Lung (tissue), 12 donors: ENCODE data around the gene SLC23A2. TPM values are rescaled to one million over a fixed set of nuclear protein-coding genes. Genes with fewer than 3 reads are reported as not detected.

Experiments used
- ATAC-seq: fragments of 200-7000 bp; cut with Tn5 transposase; one replicate; pipeline ENCODE4 v1.9.1; 2020; ENCODE audit warnings: moderate number of reproducible peaks; ENCODE audit not compliant: insufficient read depth, low FRiP score
- DNase-seq, 3 donors: peaks; one replicate each; pipeline ENCODE4 v3.0.0-alpha.2; 2013 to 2017
- H3K27ac ChIP-seq, 2 donors: one replicate each; pipeline ENCODE4 v1.5.1; 2013; ENCODE audit warnings: mild to moderate bottlenecking in 2 of 2, moderate library complexity in 2 of 2, control low read depth in 1 of 2, inconsistent platforms in 1 of 2, low read depth in 1 of 2, low read length in 1 of 2
- H3K27me3 ChIP-seq, 3 donors: one replicate each; pipeline ENCODE4 v1.5.1; 2013; ENCODE audit warnings: low read length in 2 of 3; ENCODE audit not compliant: control insufficient read depth in 3 of 3, insufficient read depth in 3 of 3
- H3K36me3 ChIP-seq, 4 donors: one replicate each; pipeline ENCODE4 v1.5.1; 2013; ENCODE audit warnings: low read length in 4 of 4, mild to moderate bottlenecking in 1 of 4, moderate library complexity in 1 of 4; ENCODE audit not compliant: control insufficient read depth in 4 of 4, insufficient read depth in 4 of 4
- H3K4me1 ChIP-seq, 5 donors: one replicate each; pipeline ENCODE4 v1.5.1; 2013; ENCODE audit warnings: low read length in 5 of 5, mild to moderate bottlenecking in 2 of 5, moderate library complexity in 1 of 5; ENCODE audit not compliant: control insufficient read depth in 5 of 5, insufficient read depth in 5 of 5
- H3K4me3 ChIP-seq: one replicate; pipeline ENCODE4 v1.5.1; 2013; ENCODE audit warnings: mild to moderate bottlenecking, control low read depth, moderate library complexity
- H3K9ac ChIP-seq, 2 donors: one replicate each; pipeline ENCODE4 v1.5.1; 2013; ENCODE audit warnings: low read length in 2 of 2, control low read depth in 1 of 2; ENCODE audit not compliant: insufficient read depth in 1 of 2
- H3K9me3 ChIP-seq, 4 donors: one replicate each; pipeline ENCODE4 v1.5.1; 2013; ENCODE audit warnings: low read length in 3 of 4, mild to moderate bottlenecking in 1 of 4, moderate library complexity in 1 of 4; ENCODE audit not compliant: control insufficient read depth in 4 of 4, insufficient read depth in 3 of 4
- CTCF ChIP-seq: IDR thresholded peaks from 2 replicates; pipeline ENCODE4 v1.5.1; 2012; ENCODE audit warnings: mild to moderate bottlenecking; ENCODE audit errors: control extremely low read depth, extremely low read depth
- WGBS, 2 donors: extraction: QIAGEN DNeasy Blood & Tissue Kit; methylation state at CpG; one replicate each; pipeline ENCODE4 v1.1.7; 2013; 5-methylcytosine and 5-hydroxymethylcytosine counted together
- polyA plus RNA-seq, 2 donors: library from polyadenylated mRNA; stranded (reverse); fragments of 200-250 nt; gene quantifications; one replicate each; pipeline ENCODE4 v1.2.1, GENCODE V29; 2013
- total RNA-seq, 2 donors: library from RNA; depleted of rRNA in 1 of 2; stranded (reverse); fragments of >200 nt in 1 of 2; gene quantifications; one replicate each; pipeline ENCODE4 v1.2.1, GENCODE V29; 2014 to 2021
- donor health status: control.
- donor health status: control.
- donor health status: Bipolar disorder and iron deficiency.
- donor health status: healthy.
- donor health status: DM: yes; HTN: yes; CAD: no.

The SLC23A2 gene
- total and polyA plus RNA-seq, 4 donors: 6.0 to 23.5 (median 14.3) TPM

GRCh38 chr20:4950437-4950836 is 50.9 kb downstream of the SLC23A2 start:
- DNase-seq (no peak), ATAC-seq (no peak)
- no peak overlapping the region for H3K4me3 ChIP-seq
- peaks cover 0 to 7% (median 3%) of the 10 kb centered on the region in 4 donors for H3K36me3 ChIP-seq
- WGBS, 2 donors: 68 to 92% methylated on average over 3 of the region's 3 CpGs
- no peak for TF ChIP-seq CTCF
- no peaks in the 10 kb centered on the region for H3K9me3 ChIP-seq
- no peak overlapping the region for H3K9ac ChIP-seq
- no peak overlapping the region for H3K27ac ChIP-seq
- no peaks in the 10 kb centered on the region for H3K27me3 ChIP-seq
- H3K4me1 ChIP-seq: peaks cover 0 to 8% (median 0%) of the 10 kb centered on the region in 5 donors

- H3K4me1 ChIP-seq: peaks cover 0 to 11% (median 0%) of the 10 kb centered on the region in 5 donors
- WGBS, 2 donors: 46 to 51% methylated on average over 6 of the region's 6 CpGs
- H3K36me3 ChIP-seq: peaks cover 0 to 7% (median 3%) of the 10 kb centered on the region in 4 donors
- no peaks in the 10 kb centered on the region for H3K27me3 ChIP-seq
- no peaks in the 10 kb centered on the region for H3K9me3 ChIP-seq
- DNase-seq (peak; percentile 15 to 69 (median 55)), ATAC-seq (peak; percentile 75)
- H3K4me3 ChIP-seq: no peak overlapping the region
- no peak overlapping the region for H3K27ac ChIP-seq
- H3K9ac ChIP-seq: no peak overlapping the region
- TF ChIP-seq CTCF: peak; percentile 55
Measured at GRCh38 chr20:4949833-4950178, 51.5 kb downstream of the SLC23A2 start.

GRCh38 chr20:4947817-4948559 is 53.3 kb downstream of the SLC23A2 start:
- no peak overlapping the region for H3K4me3 ChIP-seq
- no peaks in the 10 kb centered on the region for H3K9me3 ChIP-seq
- H3K27ac ChIP-seq: peak overlapping the region in 1 of 2 donors; percentile 28
- H3K4me1 ChIP-seq: peaks cover 0 to 11% (median 0%) of the 10 kb centered on the region in 5 donors
- H3K27me3 ChIP-seq: no peaks in the 10 kb centered on the region
- DNase-seq: no peak
- ATAC-seq: no peak
- no peak for TF ChIP-seq CTCF
- no peak overlapping the region for H3K9ac ChIP-seq
- WGBS, 2 donors: 75 to 82% methylated on average over 3 of the region's 3 CpGs
- H3K36me3 ChIP-seq: peaks cover 0 to 7% (median 3%) of the 10 kb centered on the region in 4 donors
